K562 (cell line): ENCODE results near the gene PLEKHO2. TPM values are rescaled to one million over a fixed set of nuclear protein-coding genes. Genes with fewer than 3 reads are reported as not detected.

Experiments
- CHD1 ChIP-seq: fragments of 200-600 bp; sonication (generic); IDR thresholded peaks from one replicate; pipeline ENCODE4 v1.6.1; 2012; ENCODE audit warnings: mild to moderate bottlenecking, moderate library complexity, low read length, inconsistent platforms
- E2F1 ChIP-seq: sonication (generic); formaldehyde crosslinking; IDR thresholded peaks from 2 replicates; pipeline ENCODE4 v1.8.1; 2023; ENCODE audit warnings: mild to moderate bottlenecking, missing genetic modification reagents, moderate library complexity
- GATAD2B ChIP-seq: fragments of 450-650 bp; IDR thresholded peaks from 2 replicates; pipeline ENCODE4 v1.6.1; 2017; ENCODE audit warnings: mild to moderate bottlenecking, borderline replicate concordance
- GTF2F1 ChIP-seq: IDR thresholded peaks from 2 replicates; pipeline ENCODE4 v1.6.1; 2011; ENCODE audit warnings: low read depth, low read length, improper control_type of control experiment
- HDAC2 ChIP-seq: fragments of 450-650 bp; IDR thresholded peaks from 2 replicates; pipeline ENCODE4 v1.6.1; 2016; ENCODE audit warnings: mild to moderate bottlenecking
- HDAC6 ChIP-seq: IDR thresholded peaks from 2 replicates; pipeline ENCODE4 v1.6.1; 2012; ENCODE audit warnings: low read depth, mild to moderate bottlenecking, control low read depth, inconsistent platforms, low read length, moderate library complexity
- HLTF ChIP-seq: fragments of 450-650 bp; IDR thresholded peaks from 2 replicates; pipeline ENCODE4 v1.6.1; 2016
- KAT7 ChIP-seq: sonication (generic); formaldehyde crosslinking; IDR thresholded peaks from 2 replicates; pipeline ENCODE4 v1.8.0; 2022; ENCODE audit warnings: missing genetic modification reagents, mild to moderate bottlenecking, borderline replicate concordance
- MTF1 ChIP-seq: fragments of 250-450 bp; sonication (Bioruptor Pico); IDR thresholded peaks from 2 replicates; pipeline ENCODE4 v1.9.0; 2021; ENCODE audit warnings: moderate library complexity, mild to moderate bottlenecking, inconsistent platforms, borderline replicate concordance
- NFRKB ChIP-seq: fragments of 450-650 bp; IDR thresholded peaks from 2 replicates; pipeline ENCODE4 v1.6.1; 2016; ENCODE audit warnings: low read depth
- PHF8 ChIP-seq: fragments of 200-600 bp; sonication (generic); IDR thresholded peaks from 2 replicates; pipeline ENCODE4 v1.6.1; 2012; ENCODE audit warnings: mixed run types, mild to moderate bottlenecking, inconsistent platforms, low read length, moderate library complexity, borderline replicate concordance
- POLR3G ChIP-seq: IDR thresholded peaks from 2 replicates; pipeline ENCODE4 v1.6.1; 2011; ENCODE audit not compliant: insufficient read length, insufficient replicate concordance; ENCODE audit errors: extremely low read depth
- RBBP5 ChIP-seq: fragments of 200-600 bp; sonication (generic); IDR thresholded peaks from 2 replicates; pipeline ENCODE4 v1.6.1; 2012; ENCODE audit warnings: borderline replicate concordance, mild to moderate bottlenecking, low read length, control low read depth, inconsistent platforms; ENCODE audit not compliant: insufficient read depth, poor library complexity, severe bottlenecking
- RCOR1 ChIP-seq, 2 experiments: IDR thresholded peaks; 2 replicates each; pipeline ENCODE4 v1.6.1; 2012; ENCODE audit warnings: low read depth in 2 of 2, low read length in 2 of 2, borderline replicate concordance in 1 of 2, improper control_type of control experiment in 1 of 2
- TGIF2 ChIP-seq: sonication (generic); formaldehyde crosslinking; IDR thresholded peaks from 2 replicates; pipeline ENCODE4 v1.8.1; 2022; ENCODE audit warnings: mild to moderate bottlenecking, missing genetic modification reagents, moderate library complexity
- ZBED1 ChIP-seq: IDR thresholded peaks from 2 replicates; pipeline ENCODE4 v1.6.1; 2014
- ZNF609 ChIP-seq: sonication (generic); formaldehyde crosslinking; IDR thresholded peaks from 2 replicates; pipeline ENCODE4 v1.8.1; 2023; ENCODE audit warnings: missing genetic modification reagents, mild to moderate bottlenecking, borderline replicate concordance
- ZNF644 ChIP-seq: fragments of 200-800 bp; sonication (Bioruptor generic); IDR thresholded peaks from 2 replicates; pipeline ENCODE4 v1.6.1; 2016; ENCODE audit warnings: low read depth, missing genetic modification characterization, missing compliant biosample characterization
- ZSCAN29 ChIP-seq: fragments of 450-650 bp; IDR thresholded peaks from 2 replicates; pipeline ENCODE4 v1.6.1; 2017
- polyA plus RNA-seq, 8 experiments: library from polyadenylated mRNA; depleted of rRNA in 4 of 8; stranded (reverse) in 5 of 8; unstranded in 3 of 8; fragments of >200 nt; fragmentation: Nextera tagmentation in 2 of 8; fragmentation: Illumina TruSeq in 1 of 8; extraction: Ambion mirVana in 2 of 8; extraction: Trizol in 1 of 8; gene quantifications; 2 replicates each; pipeline versions ENCODE4 v1.2.1 to v1.2.3, GENCODE V29; 2011 to 2014; ENCODE audit warnings: inconsistent platforms in 1 of 8, missing spikeins in 1 of 8
- total RNA-seq, 7 experiments: library from RNA; depleted of rRNA in 6 of 7; stranded (reverse); fragments of >200 nt in 6 of 7; fragmentation: Illumina TruSeq in 2 of 7; extraction: Trizol in 2 of 7; gene quantifications; 2 replicates each; pipeline versions ENCODE4 v1.2.1 to v1.2.3, GENCODE V29; 2011 to 2021; ENCODE audit warnings: low replicate concordance in 1 of 7
- TF ChIP-seq, protein P1 (sequence below): fragments of 250-450 bp; sonication (Bioruptor Pico); IDR thresholded peaks from 2 replicates; pipeline ENCODE4 v1.4.0; 2020; ENCODE audit warnings: mild to moderate bottlenecking, moderate library complexity, borderline replicate concordance

The PLEKHO2 gene
- total and polyA plus RNA-seq, 9 of the 15 experiments (the other 6 are each of a cell fraction or from before 2014, with no cell fraction given): 0.24 to 8.8 (median 5.5) TPM

- TF ChIP-seq, protein P1, sequence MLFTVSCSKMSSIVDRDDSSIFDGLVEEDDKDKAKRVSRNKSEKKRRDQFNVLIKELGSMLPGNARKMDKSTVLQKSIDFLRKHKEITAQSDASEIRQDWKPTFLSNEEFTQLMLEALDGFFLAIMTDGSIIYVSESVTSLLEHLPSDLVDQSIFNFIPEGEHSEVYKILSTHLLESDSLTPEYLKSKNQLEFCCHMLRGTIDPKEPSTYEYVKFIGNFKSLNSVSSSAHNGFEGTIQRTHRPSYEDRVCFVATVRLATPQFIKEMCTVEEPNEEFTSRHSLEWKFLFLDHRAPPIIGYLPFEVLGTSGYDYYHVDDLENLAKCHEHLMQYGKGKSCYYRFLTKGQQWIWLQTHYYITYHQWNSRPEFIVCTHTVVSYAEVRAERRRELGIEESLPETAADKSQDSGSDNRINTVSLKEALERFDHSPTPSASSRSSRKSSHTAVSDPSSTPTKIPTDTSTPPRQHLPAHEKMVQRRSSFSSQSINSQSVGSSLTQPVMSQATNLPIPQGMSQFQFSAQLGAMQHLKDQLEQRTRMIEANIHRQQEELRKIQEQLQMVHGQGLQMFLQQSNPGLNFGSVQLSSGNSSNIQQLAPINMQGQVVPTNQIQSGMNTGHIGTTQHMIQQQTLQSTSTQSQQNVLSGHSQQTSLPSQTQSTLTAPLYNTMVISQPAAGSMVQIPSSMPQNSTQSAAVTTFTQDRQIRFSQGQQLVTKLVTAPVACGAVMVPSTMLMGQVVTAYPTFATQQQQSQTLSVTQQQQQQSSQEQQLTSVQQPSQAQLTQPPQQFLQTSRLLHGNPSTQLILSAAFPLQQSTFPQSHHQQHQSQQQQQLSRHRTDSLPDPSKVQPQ (CRISPR knock-in tag): no peak
- no peak for TF ChIP-seq HLTF
- TF ChIP-seq POLR3G: no peak
- TF ChIP-seq HDAC6: no peak
- no peak for TF ChIP-seq TGIF2
- no peak for TF ChIP-seq GTF2F1
- TF ChIP-seq KAT7: no peak
- no peak for TF ChIP-seq ZSCAN29
- TF ChIP-seq ZNF609 (CRISPR knock-in tag): no peak
- TF ChIP-seq NFRKB: no peak
- 0 out of 2 replicates have a peak, but pooled peaks have one; percentile 39 for TF ChIP-seq ZBED1
- no peak for TF ChIP-seq E2F1 (CRISPR knock-in tag)
- TF ChIP-seq MTF1 (CRISPR knock-in tag): no peak
- peak; percentile 83 for TF ChIP-seq PHF8
- no peak; the same call in 1 of the 2 replicates for TF ChIP-seq HDAC2
- TF ChIP-seq RBBP5: no peak
- no peak for TF ChIP-seq RCOR1 (IDR thresholded peaks at IDR 0.05; ENCODE audit: borderline replicate concordance in 1 of 2, low read depth in 2 of 2, low read length in 2 of 2)
- TF ChIP-seq GATAD2B: no peak
- TF ChIP-seq CHD1: no peak
- TF ChIP-seq ZNF644 (tag): no peak
Observed at GRCh38 chr15:64841344-64842095, at the start of gene PLEKHO2 (continued).
